BLaER1 treated with 17β-estradiol and CSF1 and Interleukin-3, amounts not matched to agents 10 nM and 100 nM (cell line): ENCODE data around the gene AIG1.

Experiments
- H3K27ac ChIP-seq, 11 experiments: shearing (Covaris generic); formaldehyde crosslinking; 2 replicates each; pipeline ENCODE4 v1.8.1; 2022
- H3K27me3 ChIP-seq, 11 experiments: shearing (Covaris generic); formaldehyde crosslinking; 2 replicates each; pipeline ENCODE4 v1.8.1; 2022
- H3K36me3 ChIP-seq, 11 experiments: shearing (Covaris generic); formaldehyde crosslinking; 2 replicates each; pipeline ENCODE4 v1.8.1; 2022
- H3K4me1 ChIP-seq, 10 experiments: shearing (Covaris generic); formaldehyde crosslinking; 2 replicates each; pipeline ENCODE4 v1.8.1; 2022
- H3K4me2 ChIP-seq, 11 experiments: shearing (Covaris generic); formaldehyde crosslinking; 2 replicates each; pipeline ENCODE4 v1.8.1; 2022
- H3K4me3 ChIP-seq, 10 experiments: shearing (Covaris generic); formaldehyde crosslinking; 2 replicates each; pipeline ENCODE4 v1.8.1; 2022
- H3K9ac ChIP-seq, 11 experiments: shearing (Covaris generic); formaldehyde crosslinking; 2 replicates each; pipeline ENCODE4 v1.8.1; 2022
- H3K9me3 ChIP-seq, 11 experiments: shearing (Covaris generic); formaldehyde crosslinking; replicated peaks in 1 of 11; 2 replicates each; pipeline ENCODE4 v1.8.1; 2022
- H4K20me1 ChIP-seq, 11 experiments: shearing (Covaris generic); formaldehyde crosslinking; 2 replicates each; pipeline ENCODE4 v1.8.1; 2022
- Cebpa-rat ChIP-seq, 11 experiments: shearing (Covaris generic); IDR thresholded peaks; 2 replicates each; pipeline ENCODE4 v1.8.1; 2022

The AIG1 gene

GRCh38 chr6:143368426-143368825, 307.7 kb downstream of the AIG1 start:
- no peaks in the 10 kb centered on the region for H3K9me3 ChIP-seq
- H3K4me3 ChIP-seq: no peak overlapping the region
- peak overlapping the region in 2 of 11 experiments; percentile 17 to 55; a peak in 4 of 22 replicates for H3K4me2 ChIP-seq
- no peaks in the 10 kb centered on the region for H3K36me3 ChIP-seq
- H3K27ac ChIP-seq: peak overlapping the region in 2 of 11 experiments; percentile 16 to 17; a peak in 1 of 22 replicates
- no peak for TF ChIP-seq Cebpa-rat (IDR thresholded peaks at IDR 0.05)
- H3K27me3 ChIP-seq: no peaks in the 10 kb centered on the region
- peaks cover 0 to 60% (median 0%) of the 10 kb centered on the region in 10 experiments; a peak in 5 of 20 replicates for H3K4me1 ChIP-seq
- H4K20me1 ChIP-seq: no peaks in the 10 kb centered on the region
- H3K9ac ChIP-seq: no peak overlapping the region

GRCh38 chr6:143369971-143370370, 309.3 kb downstream of the AIG1 start:
- H3K36me3 ChIP-seq: no peaks in the 10 kb centered on the region
- no peak overlapping the region for H3K4me3 ChIP-seq
- TF ChIP-seq Cebpa-rat (IDR thresholded peaks at IDR 0.05): no peak
- no peaks in the 10 kb centered on the region for H3K27me3 ChIP-seq
- peaks cover 0 to 69% (median 0%) of the 10 kb centered on the region in 10 experiments; a peak in 5 of 20 replicates for H3K4me1 ChIP-seq
- H3K4me2 ChIP-seq: peak overlapping the region in 3 of 11 experiments; percentile 25 to 69 (median 56); a peak in 5 of 22 replicates
- no peaks in the 10 kb centered on the region for H3K9me3 ChIP-seq
- peak overlapping the region in 2 of 11 experiments; percentile 32 to 34; a peak in 2 of 22 replicates for H3K27ac ChIP-seq
- H3K9ac ChIP-seq: no peak overlapping the region
- no peaks in the 10 kb centered on the region for H4K20me1 ChIP-seq

- Histone ChIP-seq H3K27me3 (no peaks in the 10 kb centered on the region), H3K9ac (no peak overlapping the region), H3K4me2 (peak overlapping the region in 2 of 11 experiments; percentile 56 to 69; a peak in 5 of 22 replicates), H3K9me3 (no peaks in the 10 kb centered on the region), H3K4me1 (peaks cover 0 to 75% (median 2%) of the 10 kb centered on the region in 10 experiments; a peak in 7 of 20 replicates), H3K36me3 (no peaks in the 10 kb centered on the region), H4K20me1 (no peaks in the 10 kb centered on the region), H3K27ac (peak overlapping the region in 2 of 11 experiments; percentile 34 to 50; a peak in 4 of 22 replicates), H3K4me3 (no peak overlapping the region)
- no peak for TF ChIP-seq Cebpa-rat (IDR thresholded peaks at IDR 0.05)
Observed at GRCh38 chr6:143370812-143371370, 310.2 kb downstream of the AIG1 start.

- no peak for TF ChIP-seq Cebpa-rat (IDR thresholded peaks at IDR 0.05)
- H3K4me3 ChIP-seq: no peak overlapping the region
- no peaks in the 10 kb centered on the region for H4K20me1 ChIP-seq
- peaks cover 0 to 11% (median 8%) of the 10 kb centered on the region in 11 experiments; a peak in 14 of 22 replicates for H3K9me3 ChIP-seq
- H3K27me3 ChIP-seq: no peaks in the 10 kb centered on the region
- H3K27ac ChIP-seq: no peak overlapping the region; a peak in 1 of 22 replicates
- H3K4me2 ChIP-seq: peak overlapping the region in 2 of 11 experiments; percentile 8 to 69; a peak in 3 of 22 replicates
- no peak overlapping the region for H3K9ac ChIP-seq
- peaks cover 0 to 75% (median 2%) of the 10 kb centered on the region in 10 experiments; a peak in 7 of 20 replicates for H3K4me1 ChIP-seq
- H3K36me3 ChIP-seq: no peaks in the 10 kb centered on the region
Observed at GRCh38 chr6:143372199-143372882, 311.7 kb downstream of the AIG1 start.

GRCh38 chr6:143374014-143374413, 313.3 kb downstream of the AIG1 start:
- H3K9ac ChIP-seq: no peak overlapping the region
- peaks cover 4 to 21% (median 15%) of the 10 kb centered on the region in 11 experiments; a peak in 15 of 22 replicates for H3K9me3 ChIP-seq
- H3K4me1 ChIP-seq: peaks cover 0 to 58% (median 2%) of the 10 kb centered on the region in 10 experiments; a peak in 7 of 20 replicates
- TF ChIP-seq Cebpa-rat (IDR thresholded peaks at IDR 0.05): no peak
- no peaks in the 10 kb centered on the region for H3K36me3 ChIP-seq
- peak overlapping the region in 2 of 11 experiments; percentile 8 to 56; a peak in 4 of 22 replicates for H3K4me2 ChIP-seq
- H3K4me3 ChIP-seq: no peak overlapping the region
- H4K20me1 ChIP-seq: no peaks in the 10 kb centered on the region
- no peak overlapping the region for H3K27ac ChIP-seq
- no peaks in the 10 kb centered on the region for H3K27me3 ChIP-seq

- H4K20me1 ChIP-seq: no peaks in the 10 kb centered on the region
- no peak overlapping the region for H3K27ac ChIP-seq
- H3K4me1 ChIP-seq: peaks cover 0 to 47% (median 2%) of the 10 kb centered on the region in 10 experiments; a peak in 7 of 20 replicates
- H3K4me2 ChIP-seq: peak overlapping the region in 4 of 11 experiments; percentile 1 to 20 (median 17); a peak in 2 of 22 replicates
- H3K27me3 ChIP-seq: no peaks in the 10 kb centered on the region
- peaks cover 4 to 21% (median 15%) of the 10 kb centered on the region in 11 experiments; a peak in 15 of 22 replicates for H3K9me3 ChIP-seq
- H3K9ac ChIP-seq: no peak overlapping the region
- no peak overlapping the region for H3K4me3 ChIP-seq
- TF ChIP-seq Cebpa-rat (IDR thresholded peaks at IDR 0.05): no peak
- no peaks in the 10 kb centered on the region for H3K36me3 ChIP-seq
Observed at GRCh38 chr6:143375022-143375585, 314.4 kb downstream of the AIG1 start.

GRCh38 chr6:143376375-143376774, 315.7 kb downstream of the AIG1 start:
- H3K27me3 ChIP-seq: no peaks in the 10 kb centered on the region
- no peak overlapping the region for H3K4me3 ChIP-seq
- no peak overlapping the region for H3K27ac ChIP-seq
- H4K20me1 ChIP-seq: no peaks in the 10 kb centered on the region
- peaks cover 4 to 21% (median 15%) of the 10 kb centered on the region in 11 experiments; a peak in 15 of 22 replicates for H3K9me3 ChIP-seq
- H3K36me3 ChIP-seq: no peaks in the 10 kb centered on the region
- TF ChIP-seq Cebpa-rat (IDR thresholded peaks at IDR 0.05): no peak
- H3K9ac ChIP-seq: no peak overlapping the region
- no peak overlapping the region for H3K4me2 ChIP-seq
- H3K4me1 ChIP-seq: peaks cover 0 to 35% (median 2%) of the 10 kb centered on the region in 10 experiments; a peak in 7 of 20 replicates

- Histone ChIP-seq H3K4me2 (no peak overlapping the region), H3K9ac (no peak overlapping the region), H3K4me1 (peaks cover 0 to 30% (median 2%) of the 10 kb centered on the region in 10 experiments; a peak in 7 of 20 replicates), H3K27me3 (no peaks in the 10 kb centered on the region), H3K4me3 (no peak overlapping the region), H3K27ac (no peak overlapping the region), H4K20me1 (no peaks in the 10 kb centered on the region), H3K36me3 (no peaks in the 10 kb centered on the region), H3K9me3 (peaks cover 4 to 21% (median 15%) of the 10 kb centered on the region in 11 experiments; a peak in 15 of 22 replicates)
- TF ChIP-seq Cebpa-rat (IDR thresholded peaks at IDR 0.05): no peak
Observed at GRCh38 chr6:143376861-143377260, 316.2 kb downstream of the AIG1 start.

- no peaks in the 10 kb centered on the region for H3K27me3 ChIP-seq
- no peak overlapping the region for H3K4me2 ChIP-seq
- H3K9me3 ChIP-seq: peaks cover 0 to 6% (median 0%) of the 10 kb centered on the region in 11 experiments; a peak in 2 of 22 replicates
- H3K9ac ChIP-seq: no peak overlapping the region
- no peaks in the 10 kb centered on the region for H3K4me1 ChIP-seq
- H3K4me3 ChIP-seq: no peak overlapping the region
- H3K27ac ChIP-seq: no peak overlapping the region
- H4K20me1 ChIP-seq: no peaks in the 10 kb centered on the region
- no peaks in the 10 kb centered on the region for H3K36me3 ChIP-seq
- TF ChIP-seq Cebpa-rat (IDR thresholded peaks at IDR 0.05): no peak
Observed at GRCh38 chr6:143385636-143386035, 324.9 kb downstream of the AIG1 start.
